ENCODE data around the gene AKAP8L.
A peak's percentile ranks its signal among the peaks of the same experiment; 100 is the strongest.

AKAP8L gene

DNA sequence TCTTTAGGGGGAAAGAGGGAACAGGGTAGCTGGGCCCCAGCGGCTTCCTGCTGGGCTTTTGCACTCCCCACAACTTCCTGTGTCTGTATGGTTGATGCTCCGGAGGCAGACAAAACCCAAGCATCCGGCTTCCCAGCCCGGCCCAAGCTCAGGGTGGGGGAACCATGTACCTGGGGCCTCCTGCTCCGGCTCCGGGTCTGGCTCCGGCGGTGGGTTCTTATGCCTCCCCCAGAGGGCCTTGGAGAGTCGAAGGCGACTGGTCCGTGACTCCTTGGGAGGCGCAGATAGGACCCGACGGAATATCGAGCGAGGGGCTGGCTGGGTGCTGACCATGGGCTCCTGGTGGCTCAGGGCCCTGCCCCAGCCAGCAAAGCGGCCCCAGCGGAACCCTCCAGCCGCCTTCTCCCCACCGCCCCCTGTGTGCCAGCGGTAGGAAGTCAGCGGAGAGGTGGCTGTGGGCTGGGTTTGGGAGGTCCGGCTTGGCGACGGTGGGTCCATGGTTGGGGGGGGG, 45.1 kb upstream of the AKAP8L start:
- H3K36me3 ChIP-seq (ENCODE audit: control insufficient read depth, insufficient read depth, low read length): peaks cover 19% of the 10 kb centered on the region
- H3K27me3 ChIP-seq (replicated peaks; ENCODE audit: control insufficient read depth, insufficient read depth, low read length): no peaks in the 10 kb centered on the region
- peak overlapping the region; percentile 90 for H3K4me3 ChIP-seq (replicated peaks; ENCODE audit: low read depth, low read length)
- DNase-seq (ENCODE audit: extremely low read depth, insufficient read length): peak; percentile 77
- TF ChIP-seq, protein P1, sequence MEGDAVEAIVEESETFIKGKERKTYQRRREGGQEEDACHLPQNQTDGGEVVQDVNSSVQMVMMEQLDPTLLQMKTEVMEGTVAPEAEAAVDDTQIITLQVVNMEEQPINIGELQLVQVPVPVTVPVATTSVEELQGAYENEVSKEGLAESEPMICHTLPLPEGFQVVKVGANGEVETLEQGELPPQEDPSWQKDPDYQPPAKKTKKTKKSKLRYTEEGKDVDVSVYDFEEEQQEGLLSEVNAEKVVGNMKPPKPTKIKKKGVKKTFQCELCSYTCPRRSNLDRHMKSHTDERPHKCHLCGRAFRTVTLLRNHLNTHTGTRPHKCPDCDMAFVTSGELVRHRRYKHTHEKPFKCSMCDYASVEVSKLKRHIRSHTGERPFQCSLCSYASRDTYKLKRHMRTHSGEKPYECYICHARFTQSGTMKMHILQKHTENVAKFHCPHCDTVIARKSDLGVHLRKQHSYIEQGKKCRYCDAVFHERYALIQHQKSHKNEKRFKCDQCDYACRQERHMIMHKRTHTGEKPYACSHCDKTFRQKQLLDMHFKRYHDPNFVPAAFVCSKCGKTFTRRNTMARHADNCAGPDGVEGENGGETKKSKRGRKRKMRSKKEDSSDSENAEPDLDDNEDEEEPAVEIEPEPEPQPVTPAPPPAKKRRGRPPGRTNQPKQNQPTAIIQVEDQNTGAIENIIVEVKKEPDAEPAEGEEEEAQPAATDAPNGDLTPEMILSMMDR (IDR thresholded peaks at IDR 0.05; ENCODE audit: insufficient read depth, low read length, poor library complexity, severe bottlenecking): peak; percentile 0

DNA sequence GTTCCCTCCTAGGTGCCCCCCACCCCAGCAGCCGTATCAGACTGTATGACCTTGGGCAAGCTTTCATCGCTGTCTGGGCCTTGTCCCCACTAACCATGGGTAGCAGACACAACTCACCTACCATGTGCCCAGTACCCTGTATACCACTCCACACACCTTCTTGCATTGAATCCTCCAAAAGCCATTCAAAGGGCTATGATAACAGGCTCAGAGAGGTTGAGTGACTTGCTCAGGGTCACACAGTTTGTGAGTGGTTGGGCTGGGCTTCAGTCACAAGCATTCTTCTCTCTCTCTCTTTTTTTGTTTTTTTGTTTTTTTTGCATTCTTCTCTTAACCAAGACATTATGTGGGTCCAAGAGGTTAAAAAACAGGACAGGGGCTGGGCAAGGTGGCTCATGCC, 42.9 kb upstream of the AKAP8L start:
- Histone ChIP-seq H3K27me3 (replicated peaks; ENCODE audit: control insufficient read depth, insufficient read depth, low read length) (no peaks in the 10 kb centered on the region), H3K36me3 (ENCODE audit: control insufficient read depth, insufficient read depth, low read length) (peaks cover 24% of the 10 kb centered on the region), H3K4me3 (replicated peaks; ENCODE audit: low read depth, low read length) (no peak overlapping the region)
- no peak for DNase-seq (ENCODE audit: extremely low read depth, insufficient read length)
- TF ChIP-seq, protein P1 (IDR thresholded peaks at IDR 0.05; ENCODE audit: insufficient read depth, low read length, poor library complexity, severe bottlenecking): no peak

DNA sequence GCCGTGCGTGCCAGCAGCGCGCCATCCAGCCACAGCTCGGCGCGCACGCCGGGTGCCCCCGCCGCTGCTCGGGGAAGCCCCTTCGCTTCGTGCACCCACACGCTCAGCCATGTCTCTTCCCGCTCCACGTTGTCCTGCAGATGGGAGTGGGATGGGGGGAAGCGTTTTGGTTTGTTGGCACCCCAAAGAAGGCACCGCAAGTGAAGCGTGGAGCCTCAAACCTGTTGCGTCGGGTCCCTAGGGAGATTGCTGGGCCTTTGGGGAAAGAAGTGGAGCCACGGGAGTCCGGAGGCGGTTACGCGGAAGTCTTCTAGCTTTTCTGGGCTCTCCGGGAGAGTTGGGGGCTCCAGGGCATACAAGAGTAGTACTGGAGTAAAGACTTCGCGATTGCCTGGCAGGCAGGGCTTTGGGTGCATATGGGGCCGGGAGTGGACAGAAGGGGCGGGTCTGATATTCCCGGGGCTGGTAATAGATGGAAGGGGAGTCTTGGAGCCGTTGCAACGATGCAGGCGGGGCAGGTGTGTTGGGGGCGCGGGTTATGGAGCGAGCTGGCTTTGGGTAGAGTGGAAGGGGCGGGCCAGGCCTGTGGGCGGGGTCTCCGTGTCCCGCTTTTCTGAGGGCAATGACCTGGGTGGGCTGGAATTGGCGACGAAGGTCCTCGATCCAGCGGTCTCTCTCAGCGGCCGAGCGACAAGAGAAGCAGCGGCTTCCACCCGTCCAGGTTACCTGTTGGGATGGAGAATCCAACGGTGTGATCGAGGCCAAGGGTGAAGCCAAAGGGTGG, 39.1 kb upstream of the AKAP8L start:
- Histone ChIP-seq H3K4me3 (replicated peaks; ENCODE audit: low read depth, low read length) (no peak overlapping the region), H3K27me3 (replicated peaks; ENCODE audit: control insufficient read depth, insufficient read depth, low read length) (no peaks in the 10 kb centered on the region), H3K36me3 (ENCODE audit: control insufficient read depth, insufficient read depth, low read length) (peaks cover 57% of the 10 kb centered on the region)
- TF ChIP-seq, protein P1 (IDR thresholded peaks at IDR 0.05; ENCODE audit: insufficient read depth, low read length, poor library complexity, severe bottlenecking): no peak
- no peak for DNase-seq (ENCODE audit: extremely low read depth, insufficient read length)

DNA sequence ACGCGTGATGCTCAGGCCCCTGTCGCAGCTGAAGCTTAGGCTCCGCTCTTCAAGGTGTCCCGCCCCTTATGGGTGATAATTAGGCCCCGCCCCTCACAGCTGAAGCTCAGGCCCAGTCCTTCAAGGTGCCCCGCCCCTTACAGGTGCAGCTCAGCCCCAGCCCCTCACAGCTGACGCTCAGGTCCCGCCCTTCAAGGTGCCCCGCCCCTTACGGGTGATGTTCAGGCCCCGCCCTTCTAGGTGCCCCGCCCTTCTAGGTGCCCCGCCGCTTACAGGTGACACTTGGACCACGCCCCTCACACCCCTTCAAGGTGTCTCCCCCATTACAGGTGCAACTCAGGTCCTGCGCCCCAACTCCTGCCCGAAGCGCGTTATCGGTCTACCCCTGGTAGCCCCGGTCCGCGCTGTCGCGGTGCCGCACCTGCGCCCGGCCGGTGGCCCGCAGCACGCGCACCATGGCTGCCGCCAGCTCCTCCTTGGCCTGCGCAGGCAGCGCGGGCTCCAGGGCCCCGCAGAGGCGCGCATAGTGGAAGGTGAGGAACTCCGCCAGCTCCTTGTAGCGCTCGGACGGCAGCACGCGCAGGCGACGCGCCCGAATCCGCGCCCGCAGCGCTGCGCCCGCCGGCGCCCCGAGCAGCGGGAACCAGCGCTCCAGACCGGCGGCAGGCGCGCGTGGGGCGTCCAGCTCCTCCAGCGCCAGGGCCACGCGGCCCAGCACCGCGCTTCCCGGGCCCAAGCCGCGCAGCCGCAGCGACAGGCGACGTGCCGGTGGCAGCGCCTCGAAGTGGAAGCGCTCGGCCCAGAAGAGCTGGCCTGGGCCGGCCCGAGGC, 38.3 kb upstream of the AKAP8L start:
- H3K27me3 ChIP-seq (replicated peaks; ENCODE audit: control insufficient read depth, insufficient read depth, low read length): no peaks in the 10 kb centered on the region
- TF ChIP-seq, protein P1 (IDR thresholded peaks at IDR 0.05; ENCODE audit: insufficient read depth, low read length, poor library complexity, severe bottlenecking): no peak
- no peak for DNase-seq (ENCODE audit: extremely low read depth, insufficient read length)

DNA sequence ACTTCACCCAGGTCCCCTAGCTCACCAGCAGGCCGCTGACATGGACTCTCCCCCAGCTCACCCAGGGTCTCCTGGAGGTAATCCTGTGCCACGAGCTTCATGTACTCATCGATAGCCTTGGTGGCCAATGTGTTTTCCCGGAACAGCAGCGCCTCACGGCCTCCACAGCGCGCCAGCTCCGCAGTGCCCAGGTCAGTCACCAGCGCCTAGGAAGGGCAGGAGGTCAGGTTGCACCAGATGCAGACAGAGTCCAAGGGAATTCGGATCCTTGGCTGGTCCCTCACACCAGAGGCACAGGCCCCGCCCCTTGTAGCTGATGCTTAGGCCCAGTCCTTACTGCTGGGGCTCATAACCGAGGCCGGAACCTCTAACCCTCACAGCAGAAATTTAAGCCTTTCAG, 37.7 kb upstream of the AKAP8L start:
- no peak for DNase-seq (ENCODE audit: extremely low read depth, insufficient read length)
- no peaks in the 10 kb centered on the region for H3K27me3 ChIP-seq (replicated peaks; ENCODE audit: control insufficient read depth, insufficient read depth, low read length)
- no peak overlapping the region for H3K4me3 ChIP-seq (replicated peaks; ENCODE audit: low read depth, low read length)
- TF ChIP-seq, protein P1 (IDR thresholded peaks at IDR 0.05; ENCODE audit: insufficient read depth, low read length, poor library complexity, severe bottlenecking): no peak
- peaks cover 61% of the 10 kb centered on the region for H3K36me3 ChIP-seq (ENCODE audit: control insufficient read depth, insufficient read depth, low read length)

More for the DNA sequence above, 38.3 kb upstream of the AKAP8L start:
- Histone ChIP-seq H3K4me3 (replicated peaks; ENCODE audit: low read depth, low read length) (no peak overlapping the region), H3K36me3 (ENCODE audit: control insufficient read depth, insufficient read depth, low read length) (peaks cover 60% of the 10 kb centered on the region)

All from GM06990 (cell line).